ENCODE measurements around the gene RFX1. TPM values are rescaled to one million over a fixed set of nuclear protein-coding genes. Genes with fewer than 3 reads are reported as not detected.
"Not testable (repeated sequence)": the region's sequence is repeated elsewhere in the genome, so short reads cannot be mapped to it uniquely, and the experiment has no call there.

Gene RFX1
- polyA plus RNA-seq, 1 donor: 5.8 TPM

DNA sequence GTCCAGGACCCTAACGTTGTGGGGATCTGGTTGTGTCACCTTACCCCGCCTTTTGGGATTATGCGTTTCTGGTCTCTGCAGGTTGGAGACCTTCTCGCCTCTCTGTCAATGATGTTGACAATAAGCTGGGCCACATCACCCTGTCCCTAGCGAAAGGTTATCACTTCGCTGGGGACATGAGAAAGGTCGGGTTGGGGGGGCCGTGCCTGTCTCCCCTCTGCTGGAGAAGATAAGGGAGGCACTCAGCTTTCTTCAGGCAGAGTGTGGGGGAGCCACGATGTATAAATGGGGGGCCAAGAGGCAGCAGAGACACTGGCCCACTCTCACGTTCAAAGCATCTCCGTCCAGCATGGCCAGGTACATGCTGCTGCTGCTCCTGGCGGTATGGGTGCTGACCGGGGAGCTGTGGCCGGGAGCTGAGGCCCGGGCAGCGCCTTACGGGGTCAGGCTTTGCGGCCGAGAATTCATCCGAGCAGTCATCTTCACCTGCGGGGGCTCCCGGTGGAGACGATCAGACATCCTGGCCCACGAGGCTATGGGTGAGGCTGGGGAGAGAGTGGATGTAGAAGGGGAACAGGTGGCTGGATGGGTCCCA lies 21.8 kb upstream of the RFX1 start, which contains the start of gene RLN3:
Gene RLN3 (plus strand): TSS at position 293 of the 595 bp plus-strand sequence. CDS start 57 bp downstream, at position 350.
- no peak for DNase-seq (ENCODE audit: low read depth)

DNA sequence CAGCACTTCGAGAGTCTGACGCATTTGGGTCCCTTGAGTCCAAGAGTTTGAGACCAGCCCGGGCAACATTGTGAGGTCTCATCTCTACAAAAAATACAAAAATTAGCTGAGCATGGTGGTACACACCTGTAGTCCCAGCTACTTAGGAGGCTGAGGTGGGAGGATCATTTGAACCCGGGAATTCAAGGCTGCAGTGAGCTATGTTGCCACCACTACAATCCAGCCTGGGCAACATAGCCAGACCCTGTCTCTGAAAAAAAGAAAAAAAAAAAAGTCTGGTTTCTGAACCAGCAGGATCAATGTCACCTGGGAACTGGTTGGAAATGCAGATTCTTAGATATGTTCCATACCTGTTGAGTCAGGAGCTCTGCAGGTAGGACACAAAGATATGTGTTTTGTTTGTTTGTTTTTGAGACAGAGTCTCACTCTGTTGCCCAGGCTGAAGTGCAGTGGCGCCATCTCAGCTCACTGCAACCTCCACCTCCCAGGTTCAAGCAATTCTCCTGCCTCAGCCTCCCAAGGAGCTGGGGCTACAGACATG lies 20.6 kb upstream of the RFX1 start:
- DNase-seq (ENCODE audit: low read depth): not testable (repeated sequence)

DNA sequence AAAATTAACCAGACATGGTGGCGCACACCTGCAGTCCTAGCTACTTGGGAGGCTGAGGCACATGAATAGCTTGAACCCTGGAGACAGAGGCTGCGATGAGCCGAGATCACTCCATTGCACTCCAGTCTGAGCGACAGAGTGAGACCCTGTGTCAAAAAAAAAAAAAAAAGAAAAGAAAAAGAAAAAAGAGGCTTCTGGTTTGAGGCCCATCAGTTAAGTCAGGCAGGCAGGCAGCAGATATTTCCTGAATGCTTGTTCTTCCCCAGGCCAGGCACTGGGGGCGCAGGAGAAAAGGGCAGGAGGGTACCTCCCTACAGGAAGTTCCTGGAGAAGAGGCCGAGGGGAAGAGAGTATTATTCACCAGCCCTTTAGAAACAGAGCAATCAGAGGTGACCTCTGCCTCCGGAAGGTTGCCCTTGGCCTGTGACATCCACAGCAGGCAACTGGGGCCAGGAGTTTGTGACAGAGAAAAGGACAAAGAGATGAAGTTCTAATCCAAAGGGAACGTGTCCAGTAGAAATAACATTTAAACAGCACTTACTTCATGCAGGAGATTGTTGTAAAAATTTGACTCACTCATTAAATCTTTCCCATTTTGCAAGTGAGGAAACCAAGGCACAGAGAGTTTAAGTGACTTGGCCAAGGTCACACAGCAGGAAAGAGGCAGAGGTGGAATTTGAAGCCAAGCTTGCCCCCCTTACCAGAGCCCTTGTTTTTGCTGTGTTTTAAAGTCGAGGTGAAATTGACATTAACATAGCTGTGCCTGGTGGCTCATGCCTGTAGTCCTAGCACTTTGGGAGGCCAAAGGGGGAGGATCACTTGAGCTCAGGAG lies 17.5 kb upstream of the RFX1 start:
- no peak for DNase-seq (ENCODE audit: low read depth)

DNA sequence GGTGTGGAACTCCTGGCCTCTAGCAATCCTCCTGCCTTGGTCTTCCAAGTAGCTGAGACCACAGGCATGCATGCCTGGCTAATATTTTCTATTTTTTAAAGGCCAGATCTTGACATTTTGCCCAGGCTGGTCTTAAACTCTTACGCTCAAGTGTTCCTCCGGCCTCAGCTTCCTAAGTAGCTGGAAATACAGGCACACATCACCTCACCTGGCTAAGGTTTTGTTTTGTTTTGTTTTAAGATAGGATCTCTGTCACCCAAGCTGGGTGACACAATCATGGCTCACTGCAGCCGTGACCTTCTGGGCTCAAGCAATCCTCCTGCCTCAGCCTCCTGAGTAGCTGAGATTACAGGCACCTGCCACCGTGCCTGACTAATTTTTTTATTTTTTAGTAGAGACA lies 16.3 kb upstream of the RFX1 start:
- DNase-seq (ENCODE audit: low read depth): no peak

DNA sequence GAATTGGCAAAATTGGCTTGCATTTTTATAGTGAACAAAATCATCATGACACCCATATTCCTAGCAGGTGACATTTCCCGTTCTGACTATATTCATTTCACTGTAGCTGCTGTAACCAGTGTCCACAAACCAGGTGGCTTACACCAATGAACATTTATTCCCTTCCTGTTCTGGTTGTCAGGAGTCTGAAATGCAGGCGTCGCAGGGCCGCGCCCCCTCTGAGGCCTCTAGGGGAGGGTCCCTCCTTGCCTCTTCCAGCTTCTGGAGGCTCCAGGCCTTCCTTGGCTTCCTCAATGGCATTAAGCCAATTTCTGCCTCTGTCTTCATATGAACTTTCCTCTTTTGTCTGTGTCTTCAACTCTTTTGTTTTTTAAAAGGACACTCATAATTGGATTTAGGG lies 15.4 kb upstream of the RFX1 start:
- DNase-seq (ENCODE audit: low read depth): no peak

DNA sequence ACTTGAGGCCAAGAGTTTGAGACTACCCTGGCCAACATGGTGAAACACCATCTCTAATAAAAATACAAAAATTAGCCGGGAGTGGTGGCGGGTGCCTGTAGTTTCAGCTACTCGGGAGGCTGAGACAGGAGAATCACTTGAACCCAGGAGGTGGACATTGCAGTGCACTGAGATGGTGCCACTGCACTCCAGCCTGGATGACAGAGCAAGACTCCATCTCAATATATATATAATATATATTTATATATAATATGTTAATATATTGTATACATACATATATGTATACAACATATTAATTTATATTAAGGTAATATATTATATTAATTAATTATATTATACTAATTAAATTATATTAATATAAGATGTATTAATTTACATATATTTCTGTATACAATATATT lies 13.6 kb upstream of the RFX1 start:
- DNase-seq (ENCODE audit: low read depth): not testable (repeated sequence)

DNA sequence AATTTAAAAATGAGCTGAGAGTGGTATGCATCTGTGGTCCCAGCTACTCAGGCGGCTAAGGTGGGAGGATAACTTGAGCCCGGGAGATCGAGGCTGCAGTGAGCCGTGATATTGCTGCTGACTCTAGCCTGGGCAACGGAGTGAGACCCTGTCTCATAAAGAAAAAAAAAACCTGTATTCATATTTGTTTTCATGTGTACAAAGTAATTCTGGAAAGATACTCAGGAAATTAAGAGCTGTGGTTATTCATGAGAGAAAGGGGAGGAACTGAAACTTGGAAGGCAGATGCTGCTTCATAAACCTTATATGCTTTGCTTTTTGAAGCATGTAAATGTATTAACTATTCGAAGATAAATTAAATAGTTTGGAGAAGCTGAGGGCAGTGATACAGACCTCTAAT lies 13.0 kb upstream of the RFX1 start:
- no peak for DNase-seq (ENCODE audit: low read depth)

DNA sequence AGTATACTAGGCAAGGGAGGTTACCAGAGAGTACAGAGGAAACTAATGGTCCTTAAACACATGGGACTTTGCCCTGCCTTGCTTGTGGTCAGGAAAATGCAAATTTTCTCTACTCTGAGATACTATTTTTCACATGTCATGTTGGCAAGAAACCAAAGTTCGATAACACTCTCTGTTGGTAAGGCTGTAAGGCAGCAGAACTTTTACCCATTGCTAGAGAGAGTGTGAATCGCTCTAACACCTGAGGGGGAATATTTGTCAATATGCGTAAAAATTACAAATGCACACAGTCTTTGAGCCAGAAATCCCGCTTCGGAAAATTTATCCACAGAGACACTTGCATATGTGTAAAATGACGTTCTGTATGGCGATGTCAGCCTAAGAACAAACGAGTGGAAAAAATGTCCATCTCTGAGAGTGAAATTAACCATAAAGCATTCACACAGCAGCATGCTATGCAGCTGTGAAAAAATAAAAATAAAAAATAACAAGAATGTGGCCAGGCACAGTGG lies 9.5 kb upstream of the RFX1 start:
- no peak for DNase-seq (ENCODE audit: low read depth)

DNA sequence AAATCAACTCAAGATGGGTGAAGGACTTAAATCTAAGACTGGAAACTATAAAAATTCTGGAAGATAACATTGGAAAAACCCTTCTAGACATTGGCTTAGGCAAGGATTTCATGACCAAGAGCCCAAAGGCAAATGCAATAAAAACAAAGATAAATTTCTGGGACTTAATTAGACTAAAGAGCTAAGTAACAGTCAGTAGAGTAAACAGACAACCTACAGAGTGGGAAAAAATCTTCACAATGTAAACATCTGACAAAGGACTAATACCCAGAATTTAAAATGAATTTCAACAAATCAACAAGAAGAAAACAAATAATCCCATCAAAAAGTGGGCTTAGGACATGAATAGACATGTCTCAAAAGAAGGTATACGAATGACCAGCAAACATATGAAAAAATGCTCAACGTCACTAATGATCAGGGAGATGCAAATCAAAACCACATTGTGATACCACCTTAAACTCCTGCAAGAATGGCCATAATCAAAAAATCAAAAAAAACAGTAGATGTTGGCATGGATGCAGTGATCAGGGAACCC lies 6.3 kb upstream of the RFX1 start:
- no peak for DNase-seq (ENCODE audit: low read depth)

DNA sequence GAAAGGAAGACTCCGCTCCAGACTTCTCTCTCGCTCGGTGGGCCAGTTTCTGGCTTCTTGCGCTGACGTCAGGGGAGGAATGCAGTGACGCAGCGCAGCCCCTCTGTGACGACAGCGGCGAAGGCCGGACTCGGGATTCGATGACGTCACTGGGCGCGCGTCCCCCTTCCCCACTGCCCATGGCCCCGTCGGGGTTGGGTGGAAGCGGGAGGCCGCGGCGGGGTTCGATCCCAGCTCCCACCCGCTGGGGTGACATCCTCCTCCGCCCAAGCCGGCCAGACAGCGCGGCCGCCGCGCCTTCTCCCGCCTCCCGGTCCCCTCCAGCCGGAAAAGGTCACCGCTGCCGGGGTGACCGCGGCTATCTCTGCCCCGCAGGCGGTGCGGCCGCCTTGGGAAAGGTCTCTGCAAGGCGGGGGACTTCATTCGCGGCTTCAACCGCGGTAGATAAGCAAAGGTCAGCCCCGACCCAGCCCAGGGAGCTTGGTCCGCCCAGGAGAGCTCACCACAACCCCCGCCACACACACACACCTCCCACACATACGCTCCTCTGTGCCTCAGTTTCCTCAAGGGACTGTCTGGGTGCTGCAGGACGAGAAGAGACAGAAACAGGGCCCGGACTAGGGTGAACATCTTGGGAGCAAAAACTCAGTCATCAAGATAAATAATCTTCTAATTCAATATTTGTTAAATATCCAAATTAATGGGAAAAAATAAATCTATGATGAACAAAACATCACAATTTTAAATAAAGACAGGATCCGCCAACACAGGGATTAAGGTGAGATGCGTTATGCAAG lies 844 bp upstream of the RFX1 start:
- DNase-seq (ENCODE audit: low read depth): no peak

DNA sequence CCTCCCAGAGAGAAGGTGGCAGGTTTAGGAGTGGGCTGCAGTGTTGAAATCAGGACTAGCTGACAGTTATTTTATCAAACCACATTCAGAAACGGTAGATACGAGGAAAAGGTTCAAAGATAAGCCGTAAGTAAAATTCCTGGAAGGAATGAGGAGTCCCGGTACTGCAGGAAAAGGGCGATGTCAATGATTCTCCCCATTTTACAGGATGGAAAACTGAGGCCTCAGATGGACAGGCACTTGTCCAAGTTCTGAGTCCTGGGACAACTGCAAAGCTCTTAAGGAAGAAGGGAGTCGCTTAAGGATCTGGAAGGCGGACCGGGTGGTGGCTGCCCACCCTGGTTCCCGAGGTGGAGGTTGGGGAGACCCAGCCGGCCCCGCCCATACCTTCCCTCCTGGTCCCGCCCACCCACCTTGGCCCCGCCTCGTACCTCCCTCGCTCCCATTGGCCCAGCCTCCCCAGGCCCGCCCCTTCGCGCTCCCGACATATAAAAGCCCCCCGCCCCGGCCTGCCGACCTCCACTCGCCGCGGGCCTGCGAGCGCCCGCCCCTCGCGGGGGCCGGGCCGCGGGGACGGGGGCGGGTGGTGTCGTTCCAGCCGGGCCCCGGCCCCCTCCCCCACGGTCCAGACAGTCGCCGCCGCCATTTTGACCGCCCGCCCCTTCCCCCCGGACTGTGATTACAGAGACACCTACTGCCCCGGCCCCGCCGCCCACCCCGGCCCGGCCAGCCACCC lies 603 bp downstream of the RFX1 start:
- peak; percentile 58 for DNase-seq (ENCODE audit: low read depth)

DNA sequence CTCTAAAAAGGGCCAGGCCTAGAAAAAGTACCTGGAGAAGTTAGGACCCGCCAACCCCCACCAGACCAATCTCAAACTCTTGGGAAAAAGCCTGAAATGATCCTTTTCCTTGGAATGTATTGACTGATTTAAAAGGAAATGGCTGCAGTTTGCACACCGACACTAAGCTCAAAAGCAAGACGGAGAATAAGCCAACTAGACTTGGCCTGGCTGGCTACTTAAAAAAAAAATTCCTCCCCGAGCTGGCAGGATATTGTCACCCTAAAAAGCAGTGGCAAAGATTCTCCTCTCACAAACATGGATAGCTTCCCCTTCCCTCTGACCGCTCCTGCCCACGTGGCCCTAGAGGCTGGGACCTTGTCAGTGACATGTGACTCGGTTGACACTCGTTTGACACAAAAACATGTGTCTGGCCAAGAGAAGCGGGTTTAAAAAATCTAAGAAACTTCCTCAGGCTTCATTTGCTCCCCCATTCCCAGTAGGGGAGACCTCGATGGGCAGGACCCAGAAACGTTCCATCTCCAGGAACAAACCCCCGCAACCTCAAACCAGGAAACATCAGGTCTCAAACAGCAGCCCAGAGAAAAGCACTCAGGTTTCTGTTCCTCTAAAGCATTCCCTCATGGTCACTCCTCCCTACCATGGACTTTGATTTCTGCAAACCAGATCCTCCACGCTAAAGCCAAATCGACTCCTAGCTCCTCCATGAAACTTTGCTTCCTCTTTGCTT lies 1.3 kb downstream of the RFX1 start:
- DNase-seq (ENCODE audit: low read depth): no peak

DNA sequence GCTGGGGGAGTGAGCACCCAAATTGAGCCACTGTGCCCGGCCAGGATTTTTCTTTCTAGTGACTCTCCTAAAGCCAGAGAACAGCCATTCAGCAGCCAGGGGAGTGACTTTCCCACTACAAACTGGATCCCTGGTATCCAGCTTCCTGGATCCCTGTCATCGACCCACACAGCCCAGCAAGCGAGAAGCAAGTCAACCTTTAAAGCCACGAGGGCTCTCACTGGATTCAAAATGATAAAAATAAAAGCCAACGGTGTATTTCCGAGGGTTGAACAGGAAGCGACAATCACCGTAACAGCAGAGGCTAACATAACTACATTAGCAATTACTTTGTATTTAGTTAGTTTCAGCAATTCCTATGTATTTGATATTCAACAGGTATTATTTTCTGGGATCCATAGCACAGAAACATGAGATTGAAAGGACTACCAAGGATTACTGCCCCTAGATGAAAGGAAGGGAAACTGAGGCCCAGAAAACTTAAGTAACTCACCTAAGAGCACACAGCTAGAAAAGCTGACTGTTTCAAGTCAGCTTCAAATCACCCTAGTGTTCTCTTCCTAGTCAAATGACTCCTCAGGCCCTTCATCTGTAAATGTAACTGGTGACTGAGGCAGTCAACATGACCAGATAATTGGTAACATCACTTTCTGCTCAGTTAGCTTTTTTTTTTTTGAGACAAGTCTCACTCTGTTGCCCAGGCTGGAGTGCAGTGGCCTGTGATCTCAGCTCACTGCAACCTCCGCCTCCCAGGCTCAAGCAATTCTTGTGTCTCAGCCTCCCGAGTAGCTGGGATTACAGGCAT lies 2.7 kb downstream of the RFX1 start:
- DNase-seq (ENCODE audit: low read depth): no peak

DNA sequence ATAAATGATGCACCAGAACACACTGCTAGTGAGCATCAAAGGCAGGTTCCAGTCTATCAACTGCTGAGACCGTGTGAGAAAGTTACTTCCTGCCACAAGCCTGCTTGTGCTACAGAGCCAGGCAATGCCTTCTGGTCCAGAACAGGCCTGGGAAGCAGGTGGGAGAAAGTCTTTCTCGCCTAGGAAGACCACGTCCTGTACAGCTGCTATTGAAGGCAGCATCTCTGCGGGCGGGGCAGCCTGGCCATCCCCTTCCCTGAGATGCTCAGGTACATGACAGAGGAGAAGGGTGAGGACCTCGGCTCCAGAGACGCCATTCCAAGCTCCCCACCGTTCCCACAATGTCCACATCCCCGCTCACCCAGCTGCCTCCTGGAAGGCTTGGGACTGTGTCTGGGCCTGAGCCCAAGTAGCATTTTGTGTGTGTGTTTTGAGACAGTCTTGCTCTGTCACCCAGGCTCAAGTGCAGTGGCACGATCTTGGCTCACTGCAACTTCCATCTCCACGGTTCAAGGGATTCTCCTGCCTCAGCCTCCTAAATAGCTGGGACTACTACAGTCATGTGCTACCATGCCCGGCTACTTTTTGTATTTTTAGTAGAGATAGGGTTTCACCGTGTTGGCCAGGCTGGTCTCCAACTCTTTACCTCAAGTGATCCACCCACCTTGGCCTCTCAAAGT lies 3.4 kb downstream of the RFX1 start:
- no peak for DNase-seq (ENCODE audit: low read depth)

DNA sequence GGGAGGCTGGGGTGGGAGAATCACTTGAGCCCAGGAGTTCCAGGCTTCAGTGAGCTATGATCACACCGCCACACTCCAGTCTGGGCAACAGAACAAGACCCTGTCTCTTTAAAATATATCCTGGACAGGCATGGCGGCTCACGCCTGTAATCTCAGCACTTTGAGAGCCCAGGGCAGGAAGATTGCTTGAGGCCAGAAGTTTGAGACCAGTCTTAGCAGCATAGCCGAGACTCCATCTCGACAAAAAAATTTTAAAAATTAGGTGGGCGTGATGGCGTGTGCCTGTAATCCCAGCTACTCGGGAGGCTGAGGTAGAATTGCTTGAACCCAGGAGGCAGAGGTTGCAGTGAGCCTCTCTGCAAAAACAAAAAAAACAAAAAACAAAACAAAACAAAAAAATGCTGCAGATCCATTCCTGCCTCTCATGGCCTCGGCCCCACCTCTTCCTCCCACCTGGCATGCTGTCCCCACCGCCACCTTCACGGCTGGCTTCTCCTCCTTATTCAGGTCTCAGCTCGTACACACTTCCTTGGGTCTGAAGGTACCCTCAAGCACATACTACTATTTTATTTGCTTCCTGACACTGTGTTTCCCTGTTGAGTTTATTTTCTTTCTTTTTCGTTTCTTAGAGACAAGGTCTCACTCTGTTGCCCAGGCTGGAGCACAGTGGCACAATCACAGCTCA lies 5.3 kb downstream of the RFX1 start:
- no peak for DNase-seq (ENCODE audit: low read depth)

DNA sequence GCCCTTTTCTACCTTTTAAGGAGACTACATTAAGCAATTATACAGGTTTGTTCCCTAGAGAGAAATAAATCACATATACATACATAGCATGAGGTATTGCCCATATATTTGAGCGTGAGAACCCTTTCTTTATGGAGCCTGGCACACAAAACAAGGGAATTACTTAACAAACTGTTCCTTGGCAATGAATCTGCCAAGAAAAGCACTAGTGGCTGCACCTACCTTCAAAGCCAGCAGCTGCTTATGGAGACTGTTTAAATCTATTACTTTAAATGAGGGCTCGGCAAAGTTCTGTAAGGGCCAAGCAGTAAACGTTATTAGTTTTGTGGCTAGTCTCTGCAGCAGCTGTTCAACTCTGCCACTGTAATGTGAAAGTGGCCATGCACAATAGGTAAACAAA lies 7.0 kb downstream of the RFX1 start:
- no peak for DNase-seq (ENCODE audit: low read depth)

DNA sequence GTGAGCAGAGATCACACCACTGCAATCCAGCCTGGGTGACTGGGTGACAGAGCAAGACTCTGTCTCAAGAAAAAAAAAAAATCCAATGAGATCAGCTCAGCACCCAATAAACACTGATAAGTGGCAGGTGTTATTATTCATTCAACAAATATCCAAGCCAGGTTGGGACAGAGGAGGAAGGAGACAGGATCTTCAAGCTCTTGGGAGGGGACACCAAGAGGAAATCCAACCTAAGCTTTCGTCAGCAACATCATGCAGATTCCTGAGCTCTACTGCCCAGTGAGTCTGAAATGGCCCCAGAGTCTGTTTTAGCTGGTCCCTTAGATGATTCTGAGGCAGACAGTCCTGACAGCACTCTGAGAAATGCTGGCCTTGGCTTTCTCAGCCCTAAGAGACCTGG lies 7.7 kb downstream of the RFX1 start:
- no peak for DNase-seq (ENCODE audit: low read depth)

DNA sequence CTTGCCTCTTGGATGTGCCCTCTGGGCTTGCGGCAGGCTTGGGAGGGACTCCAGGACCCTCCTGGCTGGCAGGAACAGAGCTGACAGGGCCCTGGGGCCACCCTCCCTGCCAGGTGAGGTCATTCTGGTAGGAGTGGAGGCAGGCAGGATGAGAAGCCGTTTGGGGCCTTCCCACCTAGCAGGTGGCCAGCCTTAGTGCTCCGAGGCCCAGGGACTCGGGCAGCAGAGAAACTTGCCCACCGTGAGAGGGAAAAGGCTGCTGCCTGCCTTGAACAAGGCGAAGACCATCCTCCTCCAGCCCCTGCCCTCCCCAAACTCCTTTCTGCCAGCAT lies 8.5 kb downstream of the RFX1 start:
- no peak for DNase-seq (ENCODE audit: low read depth)
